Fibroblast of villous mesenchyme (primary cell): Measurements from ENCODE around the gene EID2. TPM values are rescaled to one million over a fixed set of nuclear protein-coding genes. Genes with fewer than 3 reads are reported as not detected.

Experiments used
- DNase-seq: peaks from one replicate; pipeline ENCODE4 v3.0.0-alpha.2; 2010; ENCODE audit warnings: low read depth
- H3K4me3 ChIP-seq: 2 replicates; pipeline ENCODE4 v1.5.1; 2011; ENCODE audit warnings: low read depth, mild to moderate bottlenecking, low read length
- CTCF ChIP-seq: IDR thresholded peaks from 2 replicates; pipeline ENCODE4 v1.5.1; 2012; ENCODE audit warnings: low read depth, mild to moderate bottlenecking, low read length; ENCODE audit not compliant: insufficient read depth
- total RNA-seq: library from RNA; depleted of rRNA; stranded (reverse); fragments of >200 nt; gene quantifications from 2 replicates; pipeline ENCODE4 v1.2.3, GENCODE V29; 2012

The EID2 gene
- total RNA-seq, 1 donor, result 10.8 TPM

GRCh38 chr19:39507715-39508364 is 32.1 kb downstream of the EID2 start:
- peak overlapping the region; percentile 58 for H3K4me3 ChIP-seq
- no peak for TF ChIP-seq CTCF
- no peak for DNase-seq

GRCh38 chr19:39506944-39507714 is 32.8 kb downstream of the EID2 start:
- no peak for TF ChIP-seq CTCF
- peak overlapping the region; percentile 58 for H3K4me3 ChIP-seq
- peak; percentile 55 for DNase-seq

- no peak for TF ChIP-seq CTCF
- H3K4me3 ChIP-seq, result peak overlapping the region; percentile 33
- no peak for DNase-seq
Observed at GRCh38 chr19:39506598-39506943, 33.4 kb downstream of the EID2 start.

- peak; percentile 63 for TF ChIP-seq CTCF
- DNase-seq, result peak; percentile 68
Observed at GRCh38 chr19:39502640-39503417, 37.1 kb downstream of the EID2 start.

GRCh38 chr19:39501340-39501739 is 38.6 kb downstream of the EID2 start:
- no peak for DNase-seq
- no peak overlapping the region for H3K4me3 ChIP-seq
- no peak for TF ChIP-seq CTCF

More at GRCh38 chr19:39502640-39503417, 37.1 kb downstream of the EID2 start:
- no peak overlapping the region for H3K4me3 ChIP-seq

GRCh38 chr19:39500543-39500942 is 39.4 kb downstream of the EID2 start:
- no peak for TF ChIP-seq CTCF
- H3K4me3 ChIP-seq, result no peak overlapping the region
- DNase-seq, result no peak
